ENCODE data around the gene GADD45B.
"Not testable (repeated sequence)": the region's sequence is repeated elsewhere in the genome, so short reads cannot be mapped to it uniquely, and the experiment has no call there.

GADD45B gene

GRCh38 chr19:2444251-2445002 is 31.5 kb upstream of the GADD45B start:
- DNase-seq: no peak

GRCh38 chr19:2446381-2446780 is 29.5 kb upstream of the GADD45B start:
- DNase-seq: peak; percentile 70

- DNase-seq: no peak
Observed at GRCh38 chr19:2449019-2449418, 26.9 kb upstream of the GADD45B start.

GRCh38 chr19:2451138-2451537 is 24.8 kb upstream of the GADD45B start:
- no peak for DNase-seq

GRCh38 chr19:2451741-2452140 is 24.2 kb upstream of the GADD45B start:
- DNase-seq: no peak

GRCh38 chr19:2453431-2454025 is 22.4 kb upstream of the GADD45B start:
- DNase-seq: no peak

- DNase-seq: no peak
Observed at GRCh38 chr19:2454199-2454961, 21.5 kb upstream of the GADD45B start.

- no peak for DNase-seq
Observed at GRCh38 chr19:2454962-2455850, 20.7 kb upstream of the GADD45B start.

GRCh38 chr19:2455851-2456570 is 19.9 kb upstream of the GADD45B start:
- DNase-seq: no peak

- no peak for DNase-seq
Observed at GRCh38 chr19:2457394-2458037, 18.4 kb upstream of the GADD45B start.

- DNase-seq: no peak
Observed at GRCh38 chr19:2458054-2458453, 17.9 kb upstream of the GADD45B start.

- DNase-seq: not testable (repeated sequence)
Observed at GRCh38 chr19:2458776-2459175, 17.2 kb upstream of the GADD45B start.

GRCh38 chr19:2460245-2460644 is 15.7 kb upstream of the GADD45B start:
- no peak for DNase-seq

- DNase-seq: peak; percentile 75
Observed at GRCh38 chr19:2461751-2462634, 13.9 kb upstream of the GADD45B start.

- DNase-seq: peak; percentile 97
Observed at GRCh38 chr19:2462635-2463421, 13.1 kb upstream of the GADD45B start.

GRCh38 chr19:2463694-2464093 is 12.2 kb upstream of the GADD45B start:
- DNase-seq: not testable (repeated sequence)

- no peak for DNase-seq
Observed at GRCh38 chr19:2464389-2464788, 11.5 kb upstream of the GADD45B start.

- DNase-seq: no peak
Observed at GRCh38 chr19:2468596-2468995, 7.3 kb upstream of the GADD45B start.

- peak; percentile 66 for DNase-seq
Observed at GRCh38 chr19:2469102-2469914, 6.6 kb upstream of the GADD45B start.

Data from eye (tissue), 1 donor.